Brain microvascular endothelial cell (primary cell): ENCODE data around the gene SYCE3.

ENCODE experiments used
- DNase-seq: peaks from one replicate; pipeline ENCODE4 v3.0.0-alpha.2; 2020
- H3K27ac ChIP-seq: fragments of 250-450 bp; sonication (Bioruptor Pico); 2 replicates; pipeline ENCODE4 v1.5.1; 2020; ENCODE audit warnings: mild to moderate bottlenecking, moderate library complexity
- H3K27me3 ChIP-seq: fragments of 250-450 bp; sonication (Bioruptor Pico); replicated peaks from 2 replicates; pipeline ENCODE4 v1.5.1; 2020; ENCODE audit warnings: mild to moderate bottlenecking
- H3K36me3 ChIP-seq: fragments of 250-450 bp; sonication (Bioruptor Pico); replicated peaks from 2 replicates; pipeline ENCODE4 v1.5.1; 2020; ENCODE audit warnings: mild to moderate bottlenecking
- H3K4me3 ChIP-seq: 2 replicates; pipeline ENCODE4 v1.5.1; 2011; ENCODE audit warnings: low read depth, mild to moderate bottlenecking, control low read depth, low read length, moderate library complexity
- in situ Hi-C: cut with HindIII; loops from 2 replicates; pipeline ENCODE4 v1.10.0; 2017; ENCODE audit warnings: low sequenced_read_pairs, low pct_ligation_motif_present
- TF ChIP-seq, protein P1 (sequence below): IDR thresholded peaks from 2 replicates; pipeline ENCODE4 v1.5.1; 2011; ENCODE audit warnings: low read depth, mild to moderate bottlenecking, moderate library complexity, low read length, control low read depth, inconsistent platforms; ENCODE audit errors: missing control alignments

The SYCE3 gene

GRCh38 chr22:50572965-50573364 is 10.2 kb upstream of the SYCE3 start:
- no peak for DNase-seq
- no peaks in the 10 kb centered on the region for H3K36me3 ChIP-seq

GRCh38 chr22:50571264-50572175 is 8.8 kb upstream of the SYCE3 start:
- H3K27ac ChIP-seq: no peak overlapping the region
- in situ Hi-C loops: no loop called here
- no peaks in the 10 kb centered on the region for H3K36me3 ChIP-seq
- TF ChIP-seq, protein P1, sequence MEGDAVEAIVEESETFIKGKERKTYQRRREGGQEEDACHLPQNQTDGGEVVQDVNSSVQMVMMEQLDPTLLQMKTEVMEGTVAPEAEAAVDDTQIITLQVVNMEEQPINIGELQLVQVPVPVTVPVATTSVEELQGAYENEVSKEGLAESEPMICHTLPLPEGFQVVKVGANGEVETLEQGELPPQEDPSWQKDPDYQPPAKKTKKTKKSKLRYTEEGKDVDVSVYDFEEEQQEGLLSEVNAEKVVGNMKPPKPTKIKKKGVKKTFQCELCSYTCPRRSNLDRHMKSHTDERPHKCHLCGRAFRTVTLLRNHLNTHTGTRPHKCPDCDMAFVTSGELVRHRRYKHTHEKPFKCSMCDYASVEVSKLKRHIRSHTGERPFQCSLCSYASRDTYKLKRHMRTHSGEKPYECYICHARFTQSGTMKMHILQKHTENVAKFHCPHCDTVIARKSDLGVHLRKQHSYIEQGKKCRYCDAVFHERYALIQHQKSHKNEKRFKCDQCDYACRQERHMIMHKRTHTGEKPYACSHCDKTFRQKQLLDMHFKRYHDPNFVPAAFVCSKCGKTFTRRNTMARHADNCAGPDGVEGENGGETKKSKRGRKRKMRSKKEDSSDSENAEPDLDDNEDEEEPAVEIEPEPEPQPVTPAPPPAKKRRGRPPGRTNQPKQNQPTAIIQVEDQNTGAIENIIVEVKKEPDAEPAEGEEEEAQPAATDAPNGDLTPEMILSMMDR: no peak
- H3K27me3 ChIP-seq: no peaks in the 10 kb centered on the region
- DNase-seq: no peak
- H3K4me3 ChIP-seq: no peak overlapping the region

More at GRCh38 chr22:50572965-50573364, 10.2 kb upstream of the SYCE3 start:
- Histone ChIP-seq H3K4me3 (no peak overlapping the region), H3K27ac (no peak overlapping the region), H3K27me3 (no peaks in the 10 kb centered on the region)
- TF ChIP-seq, protein P1: no peak
- in situ Hi-C loops: no loop called here

GRCh38 chr22:50570861-50571260 is 8.1 kb upstream of the SYCE3 start:
- Histone ChIP-seq H3K4me3 (no peak overlapping the region), H3K36me3 (no peaks in the 10 kb centered on the region), H3K27me3 (no peaks in the 10 kb centered on the region), H3K27ac (no peak overlapping the region)
- in situ Hi-C loops: no loop called here
- DNase-seq: no peak
- TF ChIP-seq, protein P1: no peak

DNA sequence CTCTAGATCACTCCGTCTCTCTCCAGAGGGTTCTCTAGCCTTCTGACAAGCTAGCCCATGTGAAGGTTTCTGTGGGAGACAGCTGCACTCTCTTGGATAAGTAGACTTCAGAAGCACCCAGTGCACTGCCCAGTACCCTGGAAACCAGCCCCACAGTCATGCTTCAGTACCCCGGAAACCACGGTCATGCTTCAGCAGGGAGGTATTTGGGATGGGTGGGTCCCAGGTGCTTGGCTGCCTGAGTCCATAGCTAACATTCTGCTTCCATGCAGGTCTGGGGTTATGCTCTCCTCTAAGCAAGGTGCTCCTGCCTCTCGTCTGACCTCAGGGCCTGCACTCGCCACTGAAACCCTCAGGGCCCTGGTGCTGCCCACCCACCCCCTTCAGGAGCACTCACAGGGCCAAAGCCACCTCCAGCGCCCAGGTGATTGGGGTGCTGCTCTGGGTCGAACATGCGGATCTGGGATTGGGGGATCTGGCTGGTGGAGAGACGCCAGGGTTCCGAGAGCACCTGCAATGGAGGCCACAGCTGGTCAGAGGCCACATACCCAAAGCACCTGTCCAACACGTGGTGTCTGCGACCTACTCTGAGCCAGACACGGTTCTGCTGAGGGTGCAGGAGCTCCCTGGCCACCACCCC is 7.3 kb upstream of the SYCE3 start:
- TF ChIP-seq, protein P1: no peak
- DNase-seq: no peak
- Histone ChIP-seq H3K4me3 (no peak overlapping the region), H3K27ac (no peak overlapping the region), H3K27me3 (no peaks in the 10 kb centered on the region), H3K36me3 (no peaks in the 10 kb centered on the region)
- in situ Hi-C loops: no loop called here

DNA sequence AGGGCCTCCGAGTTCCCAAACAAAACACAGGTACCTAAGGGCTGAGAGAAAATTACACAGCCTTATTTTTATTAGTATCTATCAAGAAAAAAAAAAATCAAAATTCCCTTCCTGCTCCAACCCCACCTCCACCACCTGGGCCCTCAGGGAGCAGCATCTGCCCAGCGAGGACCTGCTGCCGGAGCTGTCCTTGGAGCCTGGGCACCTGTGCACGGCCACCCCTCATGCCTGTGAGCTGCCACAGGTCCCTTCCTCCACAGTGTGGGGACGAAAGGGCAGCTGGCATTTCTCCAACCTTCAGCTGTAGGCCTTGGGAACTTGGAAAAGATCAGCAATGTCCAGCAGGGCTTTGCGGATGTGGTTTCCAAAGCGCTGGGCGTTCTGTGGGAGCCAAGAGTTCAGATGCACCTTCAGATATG is 6.3 kb upstream of the SYCE3 start:
- Histone ChIP-seq H3K4me3 (no peak overlapping the region), H3K27ac (no peak overlapping the region), H3K27me3 (no peaks in the 10 kb centered on the region), H3K36me3 (no peaks in the 10 kb centered on the region)
- no peak for DNase-seq
- in situ Hi-C loops: no loop called here
- TF ChIP-seq, protein P1: no peak
